Esophagus squamous epithelium (tissue), 4 donors: Measurements from ENCODE around the gene TULP1.

ENCODE experiments used
- CTCF ChIP-seq, 6 experiments: fragments of 450-650 bp in 4 of 6; fragments of 200-600 bp in 2 of 6; sonication (generic) in 2 of 6; IDR thresholded peaks; one replicate each; pipeline ENCODE4 v1.5.1; 2016 to 2019; ENCODE audit warnings: antibody characterized with exemption in 6 of 6, mild to moderate bottlenecking in 4 of 6, moderate library complexity in 4 of 6
- POLR2A ChIP-seq, 4 donors: fragments of 450-650 bp; IDR thresholded peaks; one replicate each; pipeline ENCODE4 v1.6.1; 2017; ENCODE audit warnings: antibody characterized with exemption in 4 of 4, mild to moderate bottlenecking in 4 of 4, moderate library complexity in 3 of 4

- no peak for TF ChIP-seq CTCF (IDR thresholded peaks at IDR 0.05)
- TF ChIP-seq POLR2A (IDR thresholded peaks at IDR 0.05): no peak
Observed at GRCh38 chr6:35562060-35562459, 49.4 kb upstream of the TULP1 start.
